Stomach (tissue), 4 donors: ENCODE measurements around the gene CPSF4L.

Experiments used
- CTCF ChIP-seq, 7 experiments: fragments of 450-650 bp in 4 of 7; fragments of 200-600 bp in 3 of 7; sonication (generic) in 3 of 7; IDR thresholded peaks; one replicate each; pipeline ENCODE4 v1.5.1; 2016 to 2019; ENCODE audit warnings: antibody characterized with exemption in 7 of 7, control low read depth in 2 of 7, mild to moderate bottlenecking in 1 of 7
- EP300 ChIP-seq: sonication (generic); formaldehyde crosslinking; IDR thresholded peaks from one replicate; pipeline ENCODE4 v1.6.1; 2017; ENCODE audit warnings: antibody characterized with exemption
- POLR2A ChIP-seq, 4 donors: fragments of 450-650 bp; IDR thresholded peaks; one replicate each; pipeline ENCODE4 v1.6.1; 2016; ENCODE audit warnings: antibody characterized with exemption in 4 of 4, control low read depth in 2 of 4, mild to moderate bottlenecking in 1 of 4, moderate library complexity in 1 of 4
- POLR2AphosphoS5 ChIP-seq, 3 donors: sonication (generic); formaldehyde crosslinking; IDR thresholded peaks; one replicate each; pipeline ENCODE4 v1.6.1; 2016; ENCODE audit warnings: antibody characterized with exemption in 3 of 3

DNA sequence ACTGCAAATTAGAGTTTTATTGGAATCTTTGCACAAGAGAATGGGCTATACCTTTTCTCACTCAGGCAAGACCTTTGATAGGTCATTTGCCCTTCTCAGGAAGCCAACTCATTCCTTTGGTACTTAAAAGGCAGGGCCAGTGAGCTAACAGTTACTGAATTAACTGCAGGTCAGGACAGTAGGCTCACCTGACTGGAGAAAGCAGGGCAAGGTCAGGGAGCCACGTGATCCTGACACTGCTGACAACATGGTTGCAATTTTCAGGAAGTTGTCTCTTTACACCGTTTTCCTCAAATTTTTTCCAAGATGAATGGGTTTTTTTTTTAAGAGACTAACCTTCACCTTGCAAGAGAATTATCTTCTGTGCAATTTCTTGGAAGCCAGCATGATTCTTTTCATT is 21.1 kb downstream of the CPSF4L start:
- TF ChIP-seq CTCF (IDR thresholded peaks at IDR 0.05) = no peak
- no peak for TF ChIP-seq EP300
- no peak for TF ChIP-seq POLR2A (IDR thresholded peaks at IDR 0.05)
- no peak for TF ChIP-seq POLR2AphosphoS5 (IDR thresholded peaks at IDR 0.05)
